ENCODE measurements around the gene SLC25A30. TPM values are rescaled to one million over a fixed set of nuclear protein-coding genes. Genes with fewer than 3 reads are reported as not detected.

Gene SLC25A30
- total and polyA plus RNA-seq, 2 of the 13 experiments (the other 11 are each of a cell fraction or from before 2014, with no cell fraction given), result 19.6 to 22.5 TPM

GRCh38 chr13:45464141-45464686, 46.0 kb upstream of the SLC25A30 start (continued):
- TF ChIP-seq ZHX1 (CRISPR knock-in tag; IDR thresholded peaks at IDR 0.05; ENCODE audit: low read depth) (0 out of 2 replicates have a peak, but pooled peaks have one; percentile 24), SP140L (CRISPR knock-in tag; IDR thresholded peaks at IDR 0.05; ENCODE audit: borderline replicate concordance) (peak; percentile 75; the same call in 1 of the 2 replicates), ZNF331 (CRISPR knock-in tag; IDR thresholded peaks at IDR 0.05) (0 out of 2 replicates have a peak, but pooled peaks have one; percentile 3), SIX1 (CRISPR knock-in tag; IDR thresholded peaks at IDR 0.05; ENCODE audit: borderline replicate concordance) (0 out of 2 replicates have a peak, but pooled peaks have one; percentile 62), ZSCAN21 (CRISPR knock-in tag; IDR thresholded peaks at IDR 0.05; ENCODE audit: borderline replicate concordance) (peak; percentile 49; the same call in 1 of the 2 replicates), ZNF792 (CRISPR knock-in tag; IDR thresholded peaks at IDR 0.05) (no peak), HHEX (CRISPR knock-in tag; IDR thresholded peaks at IDR 0.05) (0 out of 2 replicates have a peak, but pooled peaks have one; percentile 7)
- TF ChIP-seq, protein P1, sequence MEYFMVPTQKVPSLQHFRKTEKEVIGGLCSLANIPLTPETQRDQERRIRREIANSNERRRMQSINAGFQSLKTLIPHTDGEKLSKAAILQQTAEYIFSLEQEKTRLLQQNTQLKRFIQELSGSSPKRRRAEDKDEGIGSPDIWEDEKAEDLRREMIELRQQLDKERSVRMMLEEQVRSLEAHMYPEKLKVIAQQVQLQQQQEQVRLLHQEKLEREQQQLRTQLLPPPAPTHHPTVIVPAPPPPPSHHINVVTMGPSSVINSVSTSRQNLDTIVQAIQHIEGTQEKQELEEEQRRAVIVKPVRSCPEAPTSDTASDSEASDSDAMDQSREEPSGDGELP (IDR thresholded peaks at IDR 0.05; ENCODE audit: borderline replicate concordance, low read depth), result peak; percentile 71; the same call in 1 of the 2 replicates

Measured in HepG2 (cell line).